HG03520 (cell line): ENCODE data around the gene NPR3.
"Not testable (repeated sequence)": the region's sequence is repeated elsewhere in the genome, so short reads cannot be mapped to it uniquely, and the experiment has no call there.

Source experiments
- ATAC-seq: cut with Tn5 transposase; IDR thresholded peaks from one replicate; pipeline ENCODE4 v1.9.1; 2021; ENCODE audit warnings: mild to moderate bottlenecking, moderate library complexity; ENCODE audit not compliant: unreplicated experiment

Gene NPR3

DNA sequence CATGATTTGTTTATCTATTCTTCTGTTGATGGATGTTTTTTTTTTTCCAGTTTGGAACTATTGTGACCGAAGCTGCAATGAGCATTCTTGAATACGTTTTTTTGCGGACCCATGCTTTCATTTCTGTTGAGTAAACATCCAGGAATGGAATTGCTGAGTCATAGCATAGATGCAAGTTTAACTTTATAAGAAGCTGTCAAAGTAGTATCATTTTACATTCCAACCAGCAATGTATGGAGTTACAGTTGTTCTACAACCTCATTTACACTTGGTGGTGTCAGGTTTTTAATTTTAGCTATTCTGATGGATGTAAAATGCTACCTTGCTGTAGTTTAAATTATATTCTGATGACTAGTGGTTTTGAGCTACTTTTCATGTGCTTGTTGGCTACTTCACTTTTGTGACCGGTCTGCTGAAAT, 49.0 kb downstream of the NPR3 start:
- no peak for ATAC-seq

DNA sequence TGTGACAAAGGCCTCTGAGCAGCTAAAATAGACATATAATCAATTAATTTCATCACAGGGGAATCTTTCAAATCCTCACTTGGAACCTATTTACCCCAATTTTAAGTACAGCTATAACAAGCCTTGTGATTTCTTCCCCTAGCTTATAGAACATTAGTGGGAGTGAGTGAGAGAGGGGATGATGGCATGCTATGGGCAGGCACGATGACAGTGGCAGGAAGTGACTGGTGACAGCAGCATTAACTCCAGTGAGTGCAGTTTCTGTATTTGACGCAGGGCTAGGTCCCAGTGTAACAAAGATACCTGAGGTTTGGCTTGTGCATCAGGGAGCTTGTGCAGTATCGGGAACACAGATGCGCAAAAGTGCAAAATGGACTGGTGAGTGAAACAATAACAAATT, 54.1 kb downstream of the NPR3 start:
- ATAC-seq: no peak

DNA sequence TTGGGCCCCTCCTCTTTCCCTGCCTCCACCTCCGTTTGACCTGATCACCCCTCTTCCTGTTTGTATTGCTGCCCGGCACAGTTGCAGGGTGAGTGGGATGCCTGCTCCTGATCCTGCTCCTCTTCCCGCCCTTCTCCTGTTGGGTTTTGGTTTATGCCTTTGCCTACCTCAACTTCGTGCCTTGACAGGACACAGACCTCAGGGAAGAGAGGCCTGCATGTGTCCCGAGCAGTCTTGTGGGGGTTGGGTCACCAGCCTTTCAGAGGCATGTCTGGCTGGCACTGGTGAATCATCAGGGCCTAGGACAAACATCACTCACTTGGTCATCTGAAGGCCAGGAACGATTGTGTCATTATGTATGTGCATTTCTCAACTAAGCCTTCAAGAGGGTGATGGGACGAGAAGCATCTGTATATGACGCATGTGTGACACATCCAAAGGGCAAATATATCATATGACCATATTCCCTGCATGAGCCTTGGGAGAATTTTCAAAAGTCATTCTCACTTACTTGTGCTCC, 56.9 kb downstream of the NPR3 start:
- ATAC-seq: no peak

DNA sequence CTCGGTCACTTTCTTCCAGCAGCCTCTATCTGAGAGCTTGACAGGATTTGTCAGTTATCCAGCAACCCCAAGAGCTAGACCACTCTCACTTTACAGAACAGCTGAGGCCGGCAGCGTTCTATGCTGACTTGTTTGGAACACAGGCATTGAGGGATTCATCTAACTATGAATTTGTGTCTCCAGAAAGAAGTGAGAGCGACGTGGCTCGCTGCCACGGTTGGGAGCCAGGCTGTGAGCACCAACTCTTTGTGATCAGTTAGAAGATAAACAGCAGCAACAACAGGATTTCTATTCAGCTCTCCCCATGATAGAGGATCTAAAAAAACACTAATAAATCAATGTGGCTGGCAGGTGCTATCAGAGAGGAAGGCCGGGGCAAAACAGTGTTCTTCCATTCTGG, 58.6 kb downstream of the NPR3 start:
- ATAC-seq: no peak

DNA sequence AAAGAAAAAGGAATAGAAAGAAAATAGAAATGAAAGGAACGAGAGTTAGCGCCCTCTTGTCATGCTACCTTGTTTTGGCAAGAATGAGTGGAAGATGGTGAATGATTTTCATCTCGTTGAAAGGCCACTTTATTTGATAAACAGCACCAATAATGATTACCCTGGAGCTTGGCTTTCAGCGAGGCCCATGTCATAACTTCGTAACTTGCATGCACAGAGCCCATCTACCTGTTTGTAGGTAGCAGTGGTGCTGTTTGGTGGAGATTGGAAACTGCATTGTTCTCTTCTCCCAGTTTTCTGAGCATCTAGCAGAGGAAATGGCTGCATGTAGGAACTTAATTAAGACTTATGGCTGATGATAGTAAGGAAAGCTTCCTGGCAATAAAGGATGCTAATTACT, 59.3 kb downstream of the NPR3 start:
- ATAC-seq: no peak

DNA sequence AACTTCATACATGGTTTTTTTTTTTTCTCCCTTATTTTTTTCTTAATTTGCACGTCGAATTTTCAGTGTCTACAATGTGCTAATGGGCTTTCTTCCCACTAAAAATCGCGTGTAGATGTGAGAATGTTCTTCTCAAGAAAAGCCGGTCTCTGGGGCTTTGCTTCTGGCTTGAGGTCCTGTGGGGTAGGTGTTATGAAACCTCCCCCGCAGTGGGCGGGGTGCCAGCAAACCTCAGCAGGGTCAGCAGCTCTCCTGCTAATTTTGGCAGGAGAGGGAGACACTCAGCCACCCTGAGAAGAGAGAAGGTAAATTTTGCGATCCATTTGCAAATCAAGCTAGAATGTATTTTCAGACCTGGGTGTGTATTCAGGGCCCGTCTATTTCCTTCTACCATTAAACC, 59.9 kb downstream of the NPR3 start:
- no peak for ATAC-seq

DNA sequence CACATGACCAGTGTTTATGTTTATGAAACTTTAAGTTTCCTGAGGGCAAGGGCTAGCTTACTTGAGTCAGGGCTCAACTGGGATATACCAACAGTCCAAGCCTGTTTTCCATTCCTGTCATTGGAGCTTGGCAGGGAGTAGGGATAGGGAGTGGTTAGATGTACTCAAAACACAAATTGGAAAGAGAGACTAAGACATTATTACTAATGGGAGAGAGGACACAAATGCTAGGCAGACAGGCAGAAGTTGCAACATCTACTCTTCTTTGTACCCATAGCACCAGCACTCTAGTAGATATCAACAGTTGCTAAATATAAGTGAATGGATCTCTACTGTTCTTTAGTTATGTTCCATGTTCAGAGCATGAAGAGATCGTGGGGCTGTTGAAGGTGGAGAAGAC, 62.8 kb downstream of the NPR3 start:
- no peak for ATAC-seq

DNA sequence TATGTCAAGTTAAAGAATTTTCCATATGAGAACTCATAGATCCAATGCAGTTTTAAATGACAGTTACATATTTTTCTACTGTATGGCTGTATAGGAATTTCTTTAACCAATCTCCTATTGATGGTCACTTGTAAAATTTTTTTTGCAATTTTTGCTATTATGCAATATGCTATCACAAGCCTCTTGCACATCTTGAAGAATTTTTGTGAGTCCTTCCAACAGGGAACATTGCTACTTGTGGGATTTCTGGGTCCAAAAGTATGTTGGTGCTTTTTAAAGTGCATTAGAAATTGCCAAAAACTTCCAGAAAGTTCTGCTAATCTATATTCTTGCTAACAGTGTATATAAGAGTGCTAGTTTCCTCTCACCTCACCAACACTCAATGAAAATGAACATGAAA, 65.1 kb downstream of the NPR3 start:
- ATAC-seq: no peak

DNA sequence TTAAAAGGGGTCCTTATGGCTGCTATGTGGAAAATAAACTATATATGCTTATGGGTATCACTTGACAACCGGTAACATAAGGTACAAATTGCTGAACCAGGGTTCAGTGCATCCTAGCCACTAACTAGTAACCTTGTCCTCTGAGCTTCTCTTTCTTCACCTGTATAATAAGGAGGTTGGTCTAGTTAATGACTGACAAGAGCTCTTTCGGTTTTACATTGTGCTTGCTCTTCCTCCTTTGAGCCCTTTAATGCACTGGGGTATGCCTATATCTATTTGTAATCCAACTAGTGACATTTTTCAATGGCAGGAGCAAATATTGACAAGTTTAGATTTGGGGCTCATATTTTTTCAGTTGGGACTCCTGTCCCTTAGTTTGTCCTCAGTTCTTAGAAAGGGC, 66.1 kb downstream of the NPR3 start:
- ATAC-seq: no peak

DNA sequence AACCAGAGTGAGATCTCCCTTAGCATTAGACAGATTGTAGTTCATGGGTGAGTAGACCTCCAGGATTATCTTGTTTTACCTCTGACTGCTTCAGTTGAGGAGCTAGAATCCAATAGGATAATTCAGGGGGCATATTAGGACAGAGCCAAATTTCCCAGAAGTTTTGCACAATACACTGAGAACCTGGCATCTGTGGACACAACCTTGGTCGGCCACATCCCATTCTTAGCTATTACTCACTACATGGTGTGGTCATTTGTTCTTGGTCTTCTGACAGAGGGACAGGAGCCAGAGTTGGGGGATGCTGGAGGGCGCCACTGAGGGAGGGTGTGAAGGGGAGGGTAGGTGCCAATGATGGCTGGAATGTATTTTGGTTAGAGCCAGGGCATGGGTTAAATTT, 66.6 kb downstream of the NPR3 start:
- no peak for ATAC-seq

DNA sequence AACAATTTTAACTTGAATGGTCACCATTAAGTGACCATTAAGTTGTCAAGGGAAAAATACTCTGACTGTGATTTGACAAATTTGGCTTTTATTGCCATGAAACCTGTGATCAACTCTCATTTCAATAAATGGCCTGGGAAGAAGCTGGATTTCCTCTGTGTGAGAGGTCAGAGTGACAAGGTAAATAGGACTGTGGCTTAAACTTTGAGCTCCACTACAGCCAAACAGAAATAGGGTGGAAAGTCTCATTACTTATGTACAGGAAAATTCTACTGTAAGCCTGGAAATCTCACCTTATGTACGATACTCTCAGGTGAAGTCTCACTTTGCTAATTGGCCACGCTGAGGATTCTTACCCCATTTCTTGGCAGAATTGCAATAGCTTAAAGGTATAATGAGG, 67.3 kb downstream of the NPR3 start:
- no peak for ATAC-seq

DNA sequence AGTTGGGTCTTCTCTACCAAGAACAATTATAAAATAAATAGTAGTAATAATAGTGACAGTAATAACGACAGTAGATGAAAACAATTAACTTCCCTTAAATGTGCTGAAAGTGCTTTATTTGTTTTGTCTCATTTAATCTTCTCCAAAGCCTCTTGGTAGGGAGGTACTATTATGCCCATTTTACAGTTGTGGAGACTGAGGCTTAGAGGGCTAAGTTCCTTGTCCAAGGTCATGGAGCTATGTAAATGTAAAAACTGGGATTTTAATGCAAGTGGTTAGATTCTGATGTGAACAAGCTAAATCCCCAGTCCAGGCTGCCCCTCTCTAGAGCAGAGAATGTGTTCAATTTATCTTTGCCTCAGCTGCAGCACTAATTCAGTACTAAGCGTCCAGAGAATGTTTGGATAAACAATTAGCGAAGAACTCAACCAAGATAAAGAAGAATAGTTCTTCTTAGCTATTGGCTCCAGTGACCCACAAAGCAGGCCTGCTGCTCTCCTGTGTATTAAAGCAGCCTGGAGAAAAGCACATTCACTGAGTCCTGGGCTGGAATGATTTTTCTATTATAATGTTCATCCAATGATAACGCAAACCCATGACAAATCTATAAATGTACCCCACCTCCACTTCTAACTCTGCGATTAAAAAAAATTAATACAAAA, 68.8 kb downstream of the NPR3 start:
- no peak for ATAC-seq

DNA sequence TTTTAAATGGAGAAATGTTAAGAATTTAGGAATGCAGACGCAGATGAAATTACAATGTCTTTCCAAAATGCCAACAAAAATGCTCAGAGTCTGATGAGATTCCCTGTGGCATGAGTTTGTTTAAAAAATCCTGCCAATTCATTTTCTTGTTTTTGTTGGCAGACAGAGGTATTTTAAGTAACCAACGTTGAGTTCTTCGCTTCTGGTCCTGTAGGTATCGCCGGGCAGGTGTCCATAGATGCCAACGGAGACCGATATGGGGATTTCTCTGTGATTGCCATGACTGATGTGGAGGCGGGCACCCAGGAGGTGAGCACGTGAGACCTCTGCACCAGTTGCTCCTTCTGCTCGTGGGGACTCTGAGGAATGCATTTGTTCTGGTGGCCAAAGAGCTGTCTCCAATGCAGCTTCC, 69.4 kb downstream of the NPR3 start:
- ATAC-seq: no peak

DNA sequence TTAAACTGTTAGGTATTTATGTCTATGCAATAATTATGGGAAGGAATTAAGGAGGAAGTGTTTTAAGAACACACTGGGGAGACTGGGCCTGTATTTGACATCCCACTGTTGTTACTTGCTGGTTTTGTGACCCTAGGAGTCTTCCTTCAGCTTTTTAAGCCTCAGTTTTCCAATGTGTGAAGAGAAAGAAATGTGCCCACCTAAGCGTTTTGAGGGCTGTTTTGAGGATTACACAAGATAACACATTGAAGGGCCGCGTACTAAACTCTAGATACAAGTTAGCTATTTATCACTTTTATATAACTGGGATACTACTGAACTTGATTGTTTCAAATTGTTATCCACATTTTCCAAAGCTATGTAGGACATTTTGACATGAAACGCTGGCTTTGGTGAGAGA, 72.5 kb downstream of the NPR3 start:
- no peak for ATAC-seq

DNA sequence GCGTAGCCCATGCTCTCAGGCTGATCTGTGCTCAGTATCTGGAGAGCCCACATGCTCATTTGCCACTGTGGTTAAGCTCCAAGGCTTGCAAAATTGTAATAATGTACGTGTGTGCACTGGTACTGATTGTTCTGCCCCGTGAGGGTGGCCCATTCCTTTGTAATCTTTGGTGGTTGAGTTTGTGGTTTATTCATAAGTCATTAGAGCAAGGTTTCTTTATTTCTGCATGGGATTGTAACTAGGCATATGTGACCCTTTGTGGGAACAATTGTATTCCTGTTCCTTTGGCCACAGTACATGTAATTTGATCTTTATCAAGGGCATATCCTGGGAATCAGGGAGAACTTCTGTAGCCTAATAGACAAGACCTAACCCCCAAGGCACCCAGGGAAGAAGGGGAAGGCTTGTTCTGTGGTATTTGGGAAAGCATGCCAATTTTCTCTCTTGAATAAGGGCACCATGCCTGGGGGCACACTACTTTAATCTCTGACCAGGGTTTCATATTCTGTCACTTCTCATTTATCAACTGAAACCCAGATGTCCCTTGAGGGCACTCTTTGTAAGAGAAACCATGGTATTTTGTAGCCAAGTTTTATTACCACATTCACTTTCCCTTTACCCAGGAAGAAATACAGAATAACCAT, 74.6 kb downstream of the NPR3 start:
- no peak for ATAC-seq

DNA sequence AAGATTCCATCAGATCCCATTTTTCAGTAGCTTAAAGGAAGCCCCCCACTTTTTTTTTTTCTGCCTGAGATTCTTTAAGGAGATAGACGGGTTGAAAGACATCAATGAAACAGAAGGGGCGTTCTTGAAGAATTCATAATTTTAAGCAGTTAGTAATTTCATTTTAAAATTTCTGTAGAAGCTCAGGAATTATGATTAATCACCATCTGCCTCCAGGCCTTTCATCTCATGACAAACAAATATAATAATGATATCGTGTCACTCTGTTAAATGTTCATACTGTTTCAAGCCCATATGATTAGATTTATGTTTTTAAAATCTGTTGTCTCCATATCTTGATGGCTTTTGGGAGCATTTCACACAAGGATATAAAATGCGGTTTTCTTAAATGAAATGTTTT, 75.2 kb downstream of the NPR3 start:
- ATAC-seq: no peak

DNA sequence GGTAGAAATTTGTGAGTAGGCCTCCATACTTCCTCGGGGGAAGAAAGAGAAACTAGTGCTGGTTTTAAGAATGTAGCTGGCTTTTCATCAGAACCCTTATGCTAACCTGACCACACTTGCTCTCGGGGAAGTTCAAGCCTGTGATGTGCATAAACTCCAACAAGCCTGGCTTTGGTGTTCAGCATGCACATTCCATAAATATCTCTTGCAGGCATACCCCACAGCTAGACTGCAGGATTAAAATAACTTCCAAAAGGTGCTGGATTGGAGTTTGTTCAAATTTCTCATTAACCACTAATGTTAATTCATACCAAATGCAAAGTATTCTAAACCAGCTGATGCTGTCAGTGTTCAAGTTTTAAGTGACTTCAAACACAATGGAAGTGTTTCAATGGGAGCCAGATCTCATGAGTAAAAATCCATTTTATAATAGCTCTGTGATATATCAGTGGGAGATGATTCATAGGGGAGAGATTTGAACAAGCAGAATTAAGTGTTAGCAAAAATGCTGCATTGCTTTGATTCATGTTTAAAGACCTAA, 79.4 kb downstream of the NPR3 start:
- ATAC-seq: no peak

DNA sequence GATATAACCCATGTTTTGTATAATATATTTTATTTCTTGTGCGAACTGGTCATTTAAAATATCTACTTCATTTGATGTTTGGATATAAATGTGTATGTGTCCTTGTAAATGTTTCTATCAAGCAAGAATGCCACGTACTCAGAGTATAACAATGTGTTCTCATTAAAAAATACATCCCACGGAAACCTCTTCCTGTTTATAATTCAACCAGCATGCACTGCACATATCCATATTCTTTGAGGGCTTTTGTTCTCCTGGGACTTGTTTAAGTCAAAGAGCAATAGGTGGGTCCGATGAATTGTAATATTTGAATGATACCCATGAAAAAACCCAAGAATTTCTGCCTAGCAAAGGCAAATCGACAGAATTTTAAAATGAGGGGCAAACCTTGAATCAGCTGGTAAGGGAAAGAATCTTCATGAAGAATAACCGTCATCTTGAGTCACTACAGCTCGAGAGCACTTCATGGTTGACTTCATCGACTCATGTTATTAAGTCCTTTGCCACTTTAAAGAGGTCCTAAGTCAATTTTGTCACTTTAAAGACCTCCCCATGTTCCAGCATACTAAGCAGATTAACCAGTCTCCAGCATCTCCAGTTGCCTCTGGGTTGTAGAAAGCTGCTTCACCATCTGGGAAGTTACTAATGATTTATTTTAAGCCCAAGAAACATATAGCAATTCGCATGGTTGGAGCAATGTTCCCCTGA, 80.6 kb downstream of the NPR3 start:
- ATAC-seq: no peak

DNA sequence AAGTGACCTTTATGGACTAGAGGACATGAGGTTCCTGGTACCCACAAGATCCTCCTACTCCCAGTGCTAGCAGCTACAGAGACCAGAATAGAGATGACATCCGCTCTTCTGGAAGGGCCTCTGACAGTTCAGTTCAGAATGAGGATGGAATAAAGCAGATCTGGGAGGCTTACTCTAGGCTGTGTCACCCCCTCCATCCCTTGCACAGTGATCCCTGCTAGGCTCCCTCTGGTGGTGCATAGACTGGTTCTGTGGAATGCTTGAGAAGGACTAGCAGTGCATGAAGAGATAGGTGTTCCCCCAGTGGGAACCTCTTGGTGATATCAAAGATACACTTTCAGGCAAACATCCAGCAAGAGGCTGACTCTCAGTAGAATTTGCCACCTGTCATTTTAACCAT, 83.0 kb downstream of the NPR3 start:
- ATAC-seq: no peak

DNA sequence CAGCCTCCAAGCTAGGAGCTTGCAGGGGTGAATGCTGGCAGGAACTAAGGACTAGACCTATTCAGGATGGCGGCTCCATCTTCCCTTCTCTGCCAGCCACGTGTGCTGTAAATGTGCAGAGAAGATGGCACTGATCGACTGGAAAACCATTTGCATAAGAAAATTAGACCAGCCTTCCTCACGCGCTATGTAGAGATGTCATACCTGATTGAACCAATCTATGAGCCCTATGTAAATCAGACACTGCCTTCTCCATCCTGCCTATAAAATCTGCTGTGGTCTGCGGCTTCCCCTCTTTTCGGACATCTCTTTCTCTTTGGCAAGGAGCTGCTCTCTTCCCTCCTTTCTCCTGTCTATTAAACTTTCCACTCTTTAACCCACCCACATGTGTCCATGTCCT, 91.6 kb downstream of the NPR3 start:
- no peak for ATAC-seq

DNA sequence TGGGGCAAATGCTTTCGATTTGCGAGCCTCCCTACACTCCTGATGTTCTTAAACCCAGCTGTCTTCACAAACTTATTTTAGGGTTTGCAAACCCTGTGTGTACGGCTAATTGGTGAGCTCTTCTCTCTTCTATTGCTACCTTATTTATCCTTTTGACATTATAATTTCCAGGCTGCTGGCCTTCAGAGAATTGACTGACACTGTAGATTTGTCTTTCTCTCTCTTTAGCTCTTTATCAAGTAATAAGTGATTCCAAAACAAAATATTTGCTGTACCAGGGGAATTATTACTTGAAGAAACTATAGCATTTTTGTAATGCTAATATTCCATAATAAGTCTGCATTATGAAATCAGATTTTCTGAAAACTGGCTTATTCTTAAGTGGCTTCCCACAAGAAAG, 92.5 kb downstream of the NPR3 start:
- no peak for ATAC-seq

DNA sequence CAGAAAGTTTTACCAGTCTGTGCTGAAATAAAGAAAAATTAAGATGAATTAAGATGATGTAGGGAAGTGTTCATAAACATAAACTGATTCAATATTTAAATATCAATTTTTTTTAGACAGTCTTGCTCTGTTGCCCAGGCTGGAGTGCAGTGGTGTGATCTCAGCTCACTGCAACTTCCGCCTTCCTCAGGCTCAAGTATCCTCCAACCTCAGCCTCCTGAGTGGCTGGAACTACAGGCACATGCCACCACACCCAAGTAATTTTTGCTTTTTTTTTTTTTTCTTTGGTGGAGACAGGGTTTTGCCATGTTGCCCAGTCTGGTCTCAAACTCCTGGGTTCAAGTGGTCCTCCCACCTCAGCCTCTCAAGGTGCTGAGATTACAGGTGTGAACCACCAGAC, 94.3 kb downstream of the NPR3 start:
- ATAC-seq: not testable (repeated sequence)
